ENCODE results near the gene DGKD.

The DGKD gene

DNA sequence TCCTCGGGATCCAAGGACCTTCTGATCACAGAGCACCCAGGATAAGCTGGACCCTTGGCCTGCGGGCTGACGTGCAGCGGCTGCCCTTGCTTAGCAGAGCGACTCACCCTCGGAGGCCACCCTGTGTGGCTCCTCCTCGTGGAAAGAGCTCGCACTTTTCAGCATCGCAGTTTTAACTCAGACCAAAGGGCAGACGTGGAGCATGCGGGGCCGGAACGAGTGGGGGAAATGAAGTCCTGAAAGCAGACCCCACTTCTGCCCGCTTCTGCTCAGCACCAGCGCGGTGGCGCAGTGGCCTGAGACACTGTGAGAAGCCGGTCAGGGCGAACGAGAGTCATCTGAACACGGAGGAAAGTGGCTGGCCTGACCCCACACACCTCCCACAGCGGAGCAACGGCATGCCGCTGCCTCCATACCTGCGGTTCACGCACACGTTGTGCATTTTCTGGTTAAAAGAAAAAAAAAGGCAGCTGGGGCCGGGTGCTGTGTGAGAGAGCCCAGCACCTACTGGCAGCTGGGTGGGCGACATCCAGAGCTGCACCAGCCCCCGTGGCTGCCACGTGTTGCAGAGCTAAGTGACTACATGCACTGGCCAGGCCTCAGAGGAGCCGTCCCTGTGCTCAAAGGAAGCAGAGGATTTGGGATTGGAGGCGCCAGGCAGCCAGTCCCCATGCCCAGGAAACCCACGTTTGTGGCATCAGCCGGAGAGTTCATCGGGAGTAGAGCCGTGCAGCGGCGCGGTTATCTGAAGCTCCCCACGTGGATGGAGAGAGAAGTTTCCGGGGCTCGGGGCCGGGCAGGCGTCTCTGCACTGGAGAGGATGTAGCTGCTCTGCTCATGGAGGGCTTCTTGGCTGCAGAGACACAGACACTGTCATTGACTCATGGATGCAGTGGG, 122.6 kb downstream of the DGKD start:
- H3K4me3 ChIP-seq (replicated peaks; ENCODE audit: low read depth, low read length): no peak overlapping the region
- no peak for DNase-seq (ENCODE audit: extremely low read depth, low read depth)
- TF ChIP-seq, protein P1, sequence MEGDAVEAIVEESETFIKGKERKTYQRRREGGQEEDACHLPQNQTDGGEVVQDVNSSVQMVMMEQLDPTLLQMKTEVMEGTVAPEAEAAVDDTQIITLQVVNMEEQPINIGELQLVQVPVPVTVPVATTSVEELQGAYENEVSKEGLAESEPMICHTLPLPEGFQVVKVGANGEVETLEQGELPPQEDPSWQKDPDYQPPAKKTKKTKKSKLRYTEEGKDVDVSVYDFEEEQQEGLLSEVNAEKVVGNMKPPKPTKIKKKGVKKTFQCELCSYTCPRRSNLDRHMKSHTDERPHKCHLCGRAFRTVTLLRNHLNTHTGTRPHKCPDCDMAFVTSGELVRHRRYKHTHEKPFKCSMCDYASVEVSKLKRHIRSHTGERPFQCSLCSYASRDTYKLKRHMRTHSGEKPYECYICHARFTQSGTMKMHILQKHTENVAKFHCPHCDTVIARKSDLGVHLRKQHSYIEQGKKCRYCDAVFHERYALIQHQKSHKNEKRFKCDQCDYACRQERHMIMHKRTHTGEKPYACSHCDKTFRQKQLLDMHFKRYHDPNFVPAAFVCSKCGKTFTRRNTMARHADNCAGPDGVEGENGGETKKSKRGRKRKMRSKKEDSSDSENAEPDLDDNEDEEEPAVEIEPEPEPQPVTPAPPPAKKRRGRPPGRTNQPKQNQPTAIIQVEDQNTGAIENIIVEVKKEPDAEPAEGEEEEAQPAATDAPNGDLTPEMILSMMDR (IDR thresholded peaks at IDR 0.05; ENCODE audit: low read depth, low read length, missing control alignments): no peak

- no peak for DNase-seq (ENCODE audit: extremely low read depth, low read depth)
- H3K4me3 ChIP-seq (replicated peaks; ENCODE audit: low read depth, low read length): no peak overlapping the region
- TF ChIP-seq, protein P1 (IDR thresholded peaks at IDR 0.05; ENCODE audit: low read depth, low read length, missing control alignments): no peak
These were observed 123.5 kb downstream of the DGKD start for GRCh38 chr2:233477548-233478433.

GRCh38 chr2:233479616-233480489, 125.6 kb downstream of the DGKD start:
- no peak for DNase-seq (ENCODE audit: extremely low read depth, low read depth)
- H3K4me3 ChIP-seq (replicated peaks; ENCODE audit: low read depth, low read length): no peak overlapping the region
- TF ChIP-seq, protein P1 (IDR thresholded peaks at IDR 0.05; ENCODE audit: low read depth, low read length, missing control alignments): no peak

DNA sequence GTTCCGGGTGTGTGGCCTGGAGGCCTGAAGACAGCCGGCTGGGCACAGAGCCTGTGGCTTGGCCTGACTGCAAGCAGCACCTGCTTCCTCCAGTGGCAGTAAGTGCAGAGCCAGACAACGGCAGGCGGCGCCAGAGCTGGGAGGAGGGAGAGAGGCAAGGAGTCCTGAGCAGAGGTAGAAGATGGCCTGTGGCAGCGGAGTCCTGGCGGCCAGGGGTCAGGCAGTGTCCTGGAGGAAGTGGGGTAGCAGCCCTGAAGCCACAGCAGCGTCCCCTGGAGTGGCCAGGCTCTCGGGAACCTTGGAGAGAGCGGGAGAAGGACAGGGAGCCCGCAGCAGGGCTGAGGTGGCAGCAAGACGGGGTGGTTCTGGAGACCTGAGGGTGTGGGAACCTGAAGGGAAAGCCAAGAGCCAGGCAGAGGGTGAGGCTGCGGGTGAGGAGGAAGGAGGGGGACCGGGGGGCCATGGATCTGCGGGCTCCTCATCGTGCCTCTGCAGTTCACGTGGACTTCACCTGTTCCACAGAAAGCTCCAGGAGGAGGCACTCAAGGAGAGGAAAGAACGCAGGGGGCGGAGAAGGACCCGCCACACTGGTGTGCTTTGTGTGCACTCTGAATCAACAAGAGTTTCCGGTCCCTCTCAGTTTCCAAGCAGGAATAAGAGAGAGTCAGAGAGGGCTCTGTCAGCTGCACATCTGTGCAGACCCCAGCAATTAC, 126.4 kb downstream of the DGKD start:
- no peak for DNase-seq (ENCODE audit: extremely low read depth, low read depth)
- no peak overlapping the region for H3K4me3 ChIP-seq (replicated peaks; ENCODE audit: low read depth, low read length)
- TF ChIP-seq, protein P1 (IDR thresholded peaks at IDR 0.05; ENCODE audit: low read depth, low read length, missing control alignments): no peak

GRCh38 chr2:233481368-233482142, 127.3 kb downstream of the DGKD start:
- no peak overlapping the region for H3K4me3 ChIP-seq (replicated peaks; ENCODE audit: low read depth, low read length)
- TF ChIP-seq, protein P1 (IDR thresholded peaks at IDR 0.05; ENCODE audit: low read depth, low read length, missing control alignments): no peak
- no peak for DNase-seq (ENCODE audit: extremely low read depth, low read depth)

Data from HFF-Myc (cell line).